ENCODE results near the gene CACUL1. TPM values are rescaled to one million over a fixed set of nuclear protein-coding genes. Genes with fewer than 3 reads are reported as not detected.
"Not testable (repeated sequence)": the region's sequence is repeated elsewhere in the genome, so short reads cannot be mapped to it uniquely, and the experiment has no call there.

Gene CACUL1
- total RNA-seq, 1 donor from 2014 or later, result 23.6 TPM

GRCh38 chr10:118783776-118784545 lies 29.2 kb upstream of the CACUL1 start:
- intact Hi-C loops (cut with DNase I), result no loop called here

GRCh38 chr10:118782916-118783465 lies 28.2 kb upstream of the CACUL1 start:
- H3K27ac ChIP-seq; H3K36me3 ChIP-seq; H3K27me3 ChIP-seq; H3K4me3 ChIP-seq; intact Hi-C loops (cut with DNase I); DNase-seq (ENCODE audit: low spot score in 2 of 2); H3K9me3 ChIP-seq; H3K4me1 ChIP-seq: not testable (repeated sequence)

More at GRCh38 chr10:118783776-118784545, 29.2 kb upstream of the CACUL1 start:
- no peak for TF ChIP-seq CTCF (IDR thresholded peaks at IDR 0.05)
- no peak for DNase-seq (ENCODE audit: low spot score in 2 of 2)
- no peaks in the 10 kb centered on the region for H3K9me3 ChIP-seq
- H3K27me3 ChIP-seq, result no peaks in the 10 kb centered on the region
- no peaks in the 10 kb centered on the region for H3K36me3 ChIP-seq
- H3K27ac ChIP-seq, result no peak overlapping the region
- H3K4me3 ChIP-seq, result no peak overlapping the region
- H3K4me1 ChIP-seq, result no peaks in the 10 kb centered on the region

GRCh38 chr10:118781541-118781940 lies 26.8 kb upstream of the CACUL1 start:
- no peaks in the 10 kb centered on the region for H3K9me3 ChIP-seq
- no peak for DNase-seq (ENCODE audit: low spot score in 2 of 2)
- H3K4me1 ChIP-seq, result no peaks in the 10 kb centered on the region
- TF ChIP-seq CTCF (IDR thresholded peaks at IDR 0.05), result no peak
- no peaks in the 10 kb centered on the region for H3K36me3 ChIP-seq
- intact Hi-C loops (cut with DNase I), result no loop called here
- H3K4me3 ChIP-seq, result no peak overlapping the region
- no peaks in the 10 kb centered on the region for H3K27me3 ChIP-seq
- no peak overlapping the region for H3K27ac ChIP-seq

GRCh38 chr10:118778727-118779126 lies 24.0 kb upstream of the CACUL1 start:
- Histone ChIP-seq H3K36me3 (no peaks in the 10 kb centered on the region), H3K9me3 (no peaks in the 10 kb centered on the region), H3K27ac (no peak overlapping the region), H3K4me1 (no peaks in the 10 kb centered on the region), H3K27me3 (no peaks in the 10 kb centered on the region), H3K4me3 (no peak overlapping the region)
- DNase-seq (ENCODE audit: low spot score in 2 of 2), result no peak
- TF ChIP-seq CTCF (IDR thresholded peaks at IDR 0.05), result no peak
- intact Hi-C loops (cut with DNase I), result no loop called here

GRCh38 chr10:118776960-118777359 lies 22.2 kb upstream of the CACUL1 start:
- Histone ChIP-seq H3K4me1 (no peaks in the 10 kb centered on the region), H3K36me3 (no peaks in the 10 kb centered on the region), H3K27me3 (no peaks in the 10 kb centered on the region), H3K4me3 (no peak overlapping the region), H3K27ac (no peak overlapping the region), H3K9me3 (no peaks in the 10 kb centered on the region)
- no peak for TF ChIP-seq CTCF (IDR thresholded peaks at IDR 0.05)
- intact Hi-C loops (cut with DNase I), result no loop called here
- no peak for DNase-seq (ENCODE audit: low spot score in 2 of 2)

- intact Hi-C loops (cut with DNase I), result no loop called here
These were observed 21.3 kb upstream of the CACUL1 start for GRCh38 chr10:118776033-118776432.

More at GRCh38 chr10:118776033-118776432, 21.3 kb upstream of the CACUL1 start:
- no peaks in the 10 kb centered on the region for H3K36me3 ChIP-seq
- TF ChIP-seq CTCF (IDR thresholded peaks at IDR 0.05), result no peak
- no peak for DNase-seq (ENCODE audit: low spot score in 2 of 2)
- no peak overlapping the region for H3K4me3 ChIP-seq
- H3K27me3 ChIP-seq, result no peaks in the 10 kb centered on the region
- H3K4me1 ChIP-seq, result no peaks in the 10 kb centered on the region
- H3K27ac ChIP-seq, result no peak overlapping the region
- no peaks in the 10 kb centered on the region for H3K9me3 ChIP-seq
